Panc1 (cell line): ENCODE data around the gene CD37. TPM values are rescaled to one million over a fixed set of nuclear protein-coding genes. Genes with fewer than 3 reads are reported as not detected.

Experiments
- ATAC-seq: fragments of 200-7000 bp; cut with Tn5 transposase; 2 replicates; pipeline ENCODE4 v1.9.1; 2020; ENCODE audit warnings: mild to moderate bottlenecking, moderate library complexity
- BruUV-seq: library from RNA; stranded (reverse); fragments of 400-500 nt; replicated peaks from 2 replicates; lab custom pipeline; 2021; lab: Mats Ljungman, UMichigan
- CTCF ChIA-PET: fragments of 300-600 bp; sonication (Branson Sonifier 250); formaldehyde crosslinking; loops from one replicate; lab custom pipeline; 2022; ENCODE audit warnings: antibody characterized with exemption; lab: Charles Lee
- POLR2A ChIA-PET: fragments of 300-600 bp; sonication (Branson Sonifier 250); formaldehyde crosslinking; loops from one replicate; lab custom pipeline; 2022; ENCODE audit warnings: antibody characterized with exemption; lab: Charles Lee
- DNase-seq: peaks from one replicate; pipeline ENCODE4 v3.0.0-alpha.2; 2010; ENCODE audit warnings: low read depth, low spot score
- H3K27ac ChIP-seq: 2 replicates; pipeline ENCODE4 v1.5.1; 2011; ENCODE audit warnings: mild to moderate bottlenecking, low read length, inconsistent platforms
- H3K27me3 ChIP-seq: fragments of 200-500 bp; sonication (Bioruptor generic); 2 replicates; pipeline ENCODE4 v1.6.0; 2014; ENCODE audit warnings: low read length, inconsistent platforms; ENCODE audit not compliant: control insufficient read depth, insufficient read depth
- H3K36me3 ChIP-seq: fragments of 200-500 bp; sonication (Bioruptor generic); 2 replicates; pipeline ENCODE4 v1.5.1; 2014; ENCODE audit warnings: inconsistent platforms, mild to moderate bottlenecking, low read length, moderate library complexity; ENCODE audit not compliant: control insufficient read depth, insufficient read depth
- H3K4me1 ChIP-seq: 2 replicates; pipeline ENCODE4 v1.5.1; 2011; ENCODE audit warnings: inconsistent platforms, mild to moderate bottlenecking, low read length, moderate library complexity; ENCODE audit not compliant: control insufficient read depth, insufficient read depth
- H3K4me3 ChIP-seq, 2 experiments: 2 replicates each; pipeline ENCODE4 v1.5.1; 2011 to 2012; ENCODE audit warnings: low read depth in 2 of 2, low read length in 2 of 2, mild to moderate bottlenecking in 2 of 2, inconsistent platforms in 1 of 2, moderate library complexity in 1 of 2
- H3K9me3 ChIP-seq: fragments of 200-500 bp; sonication (Bioruptor generic); 2 replicates; pipeline ENCODE4 v1.5.1; 2014; ENCODE audit warnings: low read depth, mild to moderate bottlenecking, inconsistent platforms, low read length, moderate library complexity; ENCODE audit not compliant: control insufficient read depth, insufficient read depth
- POLR2AphosphoS5 ChIP-seq: IDR thresholded peaks from 2 replicates; pipeline ENCODE4 v1.6.1; 2012; ENCODE audit warnings: mild to moderate bottlenecking, low read depth, low read length, moderate library complexity
- SIN3A ChIP-seq: IDR thresholded peaks from 2 replicates; pipeline ENCODE4 v1.6.1; 2012; ENCODE audit warnings: low read depth, mild to moderate bottlenecking, low read length, moderate library complexity, borderline replicate concordance; ENCODE audit not compliant: insufficient read depth
- TCF7L2 ChIP-seq: IDR thresholded peaks from 2 replicates; pipeline ENCODE4 v1.6.1; 2011; ENCODE audit warnings: mild to moderate bottlenecking, low read depth, low read length, inconsistent platforms
- in situ Hi-C: cut with HindIII; loops from 2 replicates; pipeline ENCODE4 v1.10.0; 2016; ENCODE audit warnings: low sequenced_read_pairs, low pct_unique_long_range_greater_than_20kb
- intact Hi-C: fragments of 100-400 bp; cut with micrococcal nuclease; formaldehyde crosslinking; loops from one replicate; pipeline ENCODE4 v1.10.0; 2022; ENCODE audit not compliant: unreplicated experiment
- total RNA-seq: library from RNA; stranded (reverse); gene quantifications from one replicate; pipeline ENCODE4 v1.2.1, GENCODE V29; 2021; ENCODE audit not compliant: unreplicated experiment
- TF ChIP-seq, protein P1 (sequence below), 2 experiments: IDR thresholded peaks; 2 replicates each; pipeline ENCODE4 v1.6.1; 2011 to 2012; ENCODE audit warnings: low read depth in 2 of 2, control low read depth in 1 of 2, low read length in 1 of 2, mild to moderate bottlenecking in 1 of 2, moderate library complexity in 1 of 2; ENCODE audit not compliant: insufficient read depth in 1 of 2
- TF ChIP-seq, protein P2 (sequence below): fragments of 450-650 bp; IDR thresholded peaks from 2 replicates; pipeline ENCODE4 v1.5.1; 2017; ENCODE audit warnings: mild to moderate bottlenecking

Gene CD37
- total RNA-seq, 1 experiment from 2014 or later: 0.33 TPM

GRCh38 chr19:49335784-49336481 lies 727 bp downstream of the CD37 start:
- Histone ChIP-seq H3K9me3 (no peaks in the 10 kb centered on the region), H3K27ac (no peak overlapping the region), H3K27me3 (no peaks in the 10 kb centered on the region), H3K36me3 (no peaks in the 10 kb centered on the region), H3K4me1 (peaks cover 3% of the 10 kb centered on the region; the same call in 1 of the 2 replicates), H3K4me3 (no peak overlapping the region)
- no TSS peak for BruUV-seq
- DNase-seq (no peak), ATAC-seq (no peak)
- POLR2A ChIA-PET: no interaction called here
- CTCF ChIA-PET: no interaction called here
- TF ChIP-seq, protein P1, sequence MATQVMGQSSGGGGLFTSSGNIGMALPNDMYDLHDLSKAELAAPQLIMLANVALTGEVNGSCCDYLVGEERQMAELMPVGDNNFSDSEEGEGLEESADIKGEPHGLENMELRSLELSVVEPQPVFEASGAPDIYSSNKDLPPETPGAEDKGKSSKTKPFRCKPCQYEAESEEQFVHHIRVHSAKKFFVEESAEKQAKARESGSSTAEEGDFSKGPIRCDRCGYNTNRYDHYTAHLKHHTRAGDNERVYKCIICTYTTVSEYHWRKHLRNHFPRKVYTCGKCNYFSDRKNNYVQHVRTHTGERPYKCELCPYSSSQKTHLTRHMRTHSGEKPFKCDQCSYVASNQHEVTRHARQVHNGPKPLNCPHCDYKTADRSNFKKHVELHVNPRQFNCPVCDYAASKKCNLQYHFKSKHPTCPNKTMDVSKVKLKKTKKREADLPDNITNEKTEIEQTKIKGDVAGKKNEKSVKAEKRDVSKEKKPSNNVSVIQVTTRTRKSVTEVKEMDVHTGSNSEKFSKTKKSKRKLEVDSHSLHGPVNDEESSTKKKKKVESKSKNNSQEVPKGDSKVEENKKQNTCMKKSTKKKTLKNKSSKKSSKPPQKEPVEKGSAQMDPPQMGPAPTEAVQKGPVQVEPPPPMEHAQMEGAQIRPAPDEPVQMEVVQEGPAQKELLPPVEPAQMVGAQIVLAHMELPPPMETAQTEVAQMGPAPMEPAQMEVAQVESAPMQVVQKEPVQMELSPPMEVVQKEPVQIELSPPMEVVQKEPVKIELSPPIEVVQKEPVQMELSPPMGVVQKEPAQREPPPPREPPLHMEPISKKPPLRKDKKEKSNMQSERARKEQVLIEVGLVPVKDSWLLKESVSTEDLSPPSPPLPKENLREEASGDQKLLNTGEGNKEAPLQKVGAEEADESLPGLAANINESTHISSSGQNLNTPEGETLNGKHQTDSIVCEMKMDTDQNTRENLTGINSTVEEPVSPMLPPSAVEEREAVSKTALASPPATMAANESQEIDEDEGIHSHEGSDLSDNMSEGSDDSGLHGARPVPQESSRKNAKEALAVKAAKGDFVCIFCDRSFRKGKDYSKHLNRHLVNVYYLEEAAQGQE (IDR thresholded peaks at IDR 0.05; ENCODE audit: insufficient read depth in 1 of 2, low read depth in 2 of 2, low read length in 1 of 2): no peak
- TF ChIP-seq SIN3A (no peak), POLR2AphosphoS5 (no peak), TCF7L2 (no peak)
- TF ChIP-seq, protein P2, sequence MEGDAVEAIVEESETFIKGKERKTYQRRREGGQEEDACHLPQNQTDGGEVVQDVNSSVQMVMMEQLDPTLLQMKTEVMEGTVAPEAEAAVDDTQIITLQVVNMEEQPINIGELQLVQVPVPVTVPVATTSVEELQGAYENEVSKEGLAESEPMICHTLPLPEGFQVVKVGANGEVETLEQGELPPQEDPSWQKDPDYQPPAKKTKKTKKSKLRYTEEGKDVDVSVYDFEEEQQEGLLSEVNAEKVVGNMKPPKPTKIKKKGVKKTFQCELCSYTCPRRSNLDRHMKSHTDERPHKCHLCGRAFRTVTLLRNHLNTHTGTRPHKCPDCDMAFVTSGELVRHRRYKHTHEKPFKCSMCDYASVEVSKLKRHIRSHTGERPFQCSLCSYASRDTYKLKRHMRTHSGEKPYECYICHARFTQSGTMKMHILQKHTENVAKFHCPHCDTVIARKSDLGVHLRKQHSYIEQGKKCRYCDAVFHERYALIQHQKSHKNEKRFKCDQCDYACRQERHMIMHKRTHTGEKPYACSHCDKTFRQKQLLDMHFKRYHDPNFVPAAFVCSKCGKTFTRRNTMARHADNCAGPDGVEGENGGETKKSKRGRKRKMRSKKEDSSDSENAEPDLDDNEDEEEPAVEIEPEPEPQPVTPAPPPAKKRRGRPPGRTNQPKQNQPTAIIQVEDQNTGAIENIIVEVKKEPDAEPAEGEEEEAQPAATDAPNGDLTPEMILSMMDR: no peak
- in situ Hi-C loops (no loop called here), intact Hi-C loops (no loop called here)

GRCh38 chr19:49336482-49337266 lies 1.5 kb downstream of the CD37 start:
- no TSS peak for BruUV-seq
- no peak overlapping the region for H3K27ac ChIP-seq

More at GRCh38 chr19:49336482-49337266, 1.5 kb downstream of the CD37 start:
- peaks cover 3% of the 10 kb centered on the region; the same call in 1 of the 2 replicates for H3K4me1 ChIP-seq
- CTCF ChIA-PET: no interaction called here
- in situ Hi-C loops: no loop called here
- no peak for ATAC-seq
- no peaks in the 10 kb centered on the region for H3K36me3 ChIP-seq
- no peaks in the 10 kb centered on the region for H3K9me3 ChIP-seq
- H3K4me3 ChIP-seq: no peak overlapping the region
- intact Hi-C loops: no loop called here
- POLR2A ChIA-PET: no interaction called here
- no peaks in the 10 kb centered on the region for H3K27me3 ChIP-seq
- no peak for TF ChIP-seq POLR2AphosphoS5
- no peak for TF ChIP-seq SIN3A
- TF ChIP-seq, protein P2: no peak
- TF ChIP-seq, protein P1 (IDR thresholded peaks at IDR 0.05; ENCODE audit: insufficient read depth in 1 of 2, low read depth in 2 of 2, low read length in 1 of 2): no peak
- TF ChIP-seq TCF7L2: no peak
- no peak for DNase-seq
